HG02973 (cell line): ENCODE data around the gene PRPF31.
A peak's percentile ranks its signal among the peaks of the same experiment; 100 is the strongest.

Experiments
- ATAC-seq: cut with Tn5 transposase; IDR thresholded peaks from one replicate; pipeline ENCODE4 v1.9.1; 2021; ENCODE audit warnings: moderate library complexity; ENCODE audit not compliant: unreplicated experiment

PRPF31 gene

GRCh38 chr19:54107876-54108490 lies 7.6 kb upstream of the PRPF31 start:
- ATAC-seq, result no peak

- ATAC-seq, result no peak
Observed at GRCh38 chr19:54108496-54108895, 7.1 kb upstream of the PRPF31 start.

- ATAC-seq, result no peak
Observed at GRCh38 chr19:54109651-54110050, 5.9 kb upstream of the PRPF31 start.

- ATAC-seq, result peak; percentile 28
Observed at GRCh38 chr19:54114340-54115108, 1.0 kb upstream of the PRPF31 start.

- ATAC-seq, result no peak
Observed at GRCh38 chr19:54121259-54121658, 5.7 kb downstream of the PRPF31 start.

- ATAC-seq, result no peak
Observed at GRCh38 chr19:54123682-54124081, 8.1 kb downstream of the PRPF31 start.

- no peak for ATAC-seq
Observed at GRCh38 chr19:54124393-54124792, 8.8 kb downstream of the PRPF31 start.

- no peak for ATAC-seq
Observed at GRCh38 chr19:54125713-54126112, 10.2 kb downstream of the PRPF31 start.

GRCh38 chr19:54127688-54128440 lies 12.3 kb downstream of the PRPF31 start:
- ATAC-seq, result no peak

GRCh38 chr19:54128441-54128725 lies 12.8 kb downstream of the PRPF31 start:
- no peak for ATAC-seq

- ATAC-seq, result no peak
Observed at GRCh38 chr19:54128796-54129616, 13.5 kb downstream of the PRPF31 start.

GRCh38 chr19:54129617-54129996 lies 14.1 kb downstream of the PRPF31 start:
- no peak for ATAC-seq

GRCh38 chr19:54133312-54133956 lies 17.9 kb downstream of the PRPF31 start:
- ATAC-seq, result no peak

GRCh38 chr19:54133957-54134590 lies 18.5 kb downstream of the PRPF31 start:
- ATAC-seq, result no peak

- ATAC-seq, result peak; percentile 0
Observed at GRCh38 chr19:54136086-54136863, 20.7 kb downstream of the PRPF31 start.

- ATAC-seq, result peak; percentile 69
Observed at GRCh38 chr19:54136864-54137698, 21.5 kb downstream of the PRPF31 start.

- no peak for ATAC-seq
Observed at GRCh38 chr19:54137699-54138488, 22.3 kb downstream of the PRPF31 start, which contains the start of gene CNOT3. CNOT3 (plus strand) TSS chr19:54137762; CDS start chr19:54142979, 5,217 bp downstream.
